ENCODE results near the gene USP36. TPM values are rescaled to one million over a fixed set of nuclear protein-coding genes. Genes with fewer than 3 reads are reported as not detected.
"Not testable (repeated sequence)": the region's sequence is repeated elsewhere in the genome, so short reads cannot be mapped to it uniquely, and the experiment has no call there.

USP36 gene
- total RNA-seq, 5 donors from 2014 or later (not counting 1 experiment from before 2014, with no cell fraction given) = 132 to 487 (median 143) TPM

DNA sequence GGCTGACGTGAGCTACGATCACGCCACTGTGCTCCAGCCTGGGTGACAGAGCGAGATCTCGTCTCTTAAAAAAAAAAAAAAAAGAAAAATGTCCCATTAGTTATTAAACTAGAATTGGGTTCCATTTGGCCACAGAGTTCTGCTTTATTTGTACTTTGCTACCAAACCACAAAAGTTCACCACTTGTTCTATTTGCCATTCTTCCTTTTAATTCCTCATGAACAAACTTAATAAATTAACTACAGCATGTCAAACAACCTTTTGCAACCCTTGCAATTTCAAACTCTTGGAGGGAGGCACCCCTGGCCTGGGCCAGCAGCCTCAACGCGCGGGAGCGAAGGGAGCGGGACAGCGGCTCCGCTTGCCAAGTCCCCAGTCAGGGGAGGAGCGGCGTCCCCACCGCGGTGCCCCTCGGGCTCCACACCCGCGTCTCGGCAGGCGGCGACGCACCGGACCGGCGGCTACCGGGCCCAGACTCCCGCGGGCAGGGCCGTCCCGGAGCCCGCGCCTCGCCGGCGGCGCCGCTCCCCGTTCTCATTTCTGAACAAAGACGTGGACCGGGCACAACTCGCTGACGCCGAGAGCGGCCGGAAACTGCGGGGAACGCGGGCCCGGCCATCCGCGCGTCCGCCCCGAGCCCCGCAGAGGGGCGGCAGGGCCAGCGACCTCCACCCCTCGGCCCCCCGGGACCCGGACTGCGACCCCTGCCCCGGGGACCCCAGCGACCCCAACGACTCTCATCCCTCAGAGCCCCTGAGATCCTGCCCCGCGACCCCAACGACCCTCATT lies 59.3 kb downstream of the USP36 start:
- no peaks in the 10 kb centered on the region for H3K9me3 Mint-ChIP-seq
- peak in 16 of 35 experiments; percentile 18 to 67 (median 46) for DNase-seq
- Histone ChIP-seq H3K4me3 (ENCODE audit: control insufficient read depth in 1 of 2, extremely low read depth in 1 of 2, low read length in 1 of 2) (peak overlapping the region; percentile 62 to 94), H3K9me3 (no peaks in the 10 kb centered on the region), H3K27ac (ENCODE audit: low read length) (peak overlapping the region; percentile 83), H3K27me3 (replicated peaks in 1 of 2; ENCODE audit: control insufficient read depth in 2 of 2, extremely low read depth in 1 of 2, insufficient read depth in 2 of 2, low read length in 1 of 2) (no peaks in the 10 kb centered on the region), H3K36me3 (ENCODE audit: control insufficient read depth in 2 of 2, extremely low read depth in 1 of 2, insufficient read depth in 1 of 2, low read length in 1 of 2) (peaks cover 0 to 3% of the 10 kb centered on the region in 2 donors), H3K4me1 (ENCODE audit: control insufficient read depth in 1 of 2, extremely low read depth in 1 of 2, insufficient read depth in 2 of 2, low read length in 2 of 2) (peaks cover 14 to 80% of the 10 kb centered on the region in 2 experiments)
- H3K27me3 Mint-ChIP-seq = no peaks in the 10 kb centered on the region
- ChIA-PET POLR2A (interaction anchor here in 1 of 2 donors (0.6 to 1.9 kb wide), 6 partner anchors 14 to 60 kb away, joined by 5 to 17 read pairs (median 8); partner anchors contain the start of gene USP36), CTCF (interaction anchor here (0.5 to 2.0 kb wide), 7 partner anchors 19 to 53 kb away, joined by 3 to 11 read pairs (median 3); no protein-coding TSS in a partner anchor)
- ATAC-seq (replicated peaks in 1 of 4) = peak in 3 of 4 experiments; percentile 2 to 14 (median 5)
- H3K36me3 Mint-ChIP-seq = peaks cover 3% of the 10 kb centered on the region
- peaks cover 54 to 62% (median 59%) of the 10 kb centered on the region in 3 donors for H3K4me1 Mint-ChIP-seq
- H3K4me3 Mint-ChIP-seq = peak overlapping the region; percentile 89 to 97 (median 90)
- H3K27ac Mint-ChIP-seq = peak overlapping the region; percentile 93 to 94
- WGBS (ENCODE audit: insufficient coverage) = 0% methylated on average over 63 of the region's 68 CpGs

DNA sequence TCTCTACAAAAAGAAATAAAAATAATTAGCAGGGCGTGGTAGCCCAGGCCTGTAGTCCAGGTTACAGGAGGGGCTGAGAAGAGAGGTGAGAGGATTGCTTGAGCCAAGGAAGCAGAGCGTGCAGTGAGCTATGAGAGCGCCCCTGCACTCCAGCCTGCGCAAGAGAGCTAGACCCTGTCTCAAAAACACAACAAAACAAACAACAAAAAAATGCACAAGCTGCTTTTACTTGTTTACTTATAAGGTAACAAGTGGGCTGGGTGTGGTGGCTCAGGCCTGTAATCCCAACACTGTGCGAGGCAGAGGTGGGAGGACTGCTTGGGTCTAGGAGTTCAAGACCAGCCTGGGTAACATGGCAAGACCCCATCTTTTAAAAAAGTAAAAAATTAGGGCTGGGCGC lies 60.3 kb downstream of the USP36 start:
- no peaks in the 10 kb centered on the region for H3K9me3 Mint-ChIP-seq
- no peak for ATAC-seq (replicated peaks in 1 of 4)
- peak in 4 of 35 experiments; percentile 35 to 50 (median 46) for DNase-seq
- ChIA-PET POLR2A (interaction anchor here (0.5 to 1.9 kb wide), 10 partner anchors 10 to 504 kb away, joined by 3 to 17 read pairs (median 6); partner anchors contain the start of gene USP36 (in 1 of the 2)), CTCF (interaction anchor here (0.6 to 2.0 kb wide), 8 partner anchors 11 to 52 kb away, joined by 3 to 11 read pairs (median 4); no protein-coding TSS in a partner anchor)
- H3K27ac ChIP-seq (ENCODE audit: low read length) = peak overlapping the region; percentile 83
- no peaks in the 10 kb centered on the region for H3K27me3 Mint-ChIP-seq
- peak overlapping the region; percentile 89 to 97 (median 90) for H3K4me3 Mint-ChIP-seq
- peaks cover 3% of the 10 kb centered on the region for H3K36me3 Mint-ChIP-seq
- no peaks in the 10 kb centered on the region for H3K27me3 ChIP-seq (replicated peaks in 1 of 2; ENCODE audit: control insufficient read depth in 2 of 2, extremely low read depth in 1 of 2, insufficient read depth in 2 of 2, low read length in 1 of 2)
- peaks cover 55 to 61% (median 61%) of the 10 kb centered on the region in 3 donors for H3K4me1 Mint-ChIP-seq
- H3K9me3 ChIP-seq = no peaks in the 10 kb centered on the region
- H3K4me3 ChIP-seq (ENCODE audit: control insufficient read depth in 1 of 2, extremely low read depth in 1 of 2, low read length in 1 of 2) = peak overlapping the region; percentile 62 to 94
- H3K36me3 ChIP-seq (ENCODE audit: control insufficient read depth in 2 of 2, extremely low read depth in 1 of 2, insufficient read depth in 1 of 2, low read length in 1 of 2) = peaks cover 0 to 3% of the 10 kb centered on the region in 2 donors
- peaks cover 20 to 78% of the 10 kb centered on the region in 2 experiments for H3K4me1 ChIP-seq (ENCODE audit: control insufficient read depth in 1 of 2, extremely low read depth in 1 of 2, insufficient read depth in 2 of 2, low read length in 2 of 2)
- 10% methylated on average over 2 of the region's 6 CpGs for WGBS (ENCODE audit: insufficient coverage)
- H3K27ac Mint-ChIP-seq = peak overlapping the region; percentile 97 to 98

DNA sequence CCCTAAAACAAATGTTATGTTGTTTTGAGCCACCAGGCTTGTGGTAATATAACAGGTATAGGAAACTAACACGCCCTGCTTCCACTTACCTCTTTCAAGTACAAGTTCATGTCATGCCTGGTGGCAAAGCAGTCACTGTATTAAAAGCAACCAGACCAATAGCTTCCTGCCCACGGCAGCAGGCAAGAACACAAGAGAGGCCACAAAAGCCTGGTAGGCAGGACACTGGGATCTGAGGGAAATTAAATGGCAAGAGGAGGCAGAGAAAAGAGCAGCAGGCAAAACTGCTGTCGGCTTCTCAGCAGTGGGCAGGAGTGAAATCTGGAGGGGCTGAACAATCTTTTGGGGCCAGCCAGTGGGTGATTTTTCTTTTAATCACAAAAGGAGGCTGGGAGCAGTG lies 60.8 kb downstream of the USP36 start:
- peaks cover 3% of the 10 kb centered on the region for H3K36me3 Mint-ChIP-seq
- Histone ChIP-seq H3K9me3 (no peaks in the 10 kb centered on the region), H3K27ac (ENCODE audit: low read length) (peak overlapping the region; percentile 83), H3K36me3 (ENCODE audit: control insufficient read depth in 2 of 2, extremely low read depth in 1 of 2, insufficient read depth in 1 of 2, low read length in 1 of 2) (peaks cover 0 to 3% of the 10 kb centered on the region in 2 donors), H3K4me1 (ENCODE audit: control insufficient read depth in 1 of 2, extremely low read depth in 1 of 2, insufficient read depth in 2 of 2, low read length in 2 of 2) (peaks cover 20 to 76% of the 10 kb centered on the region in 2 experiments), H3K27me3 (replicated peaks in 1 of 2; ENCODE audit: control insufficient read depth in 2 of 2, extremely low read depth in 1 of 2, insufficient read depth in 2 of 2, low read length in 1 of 2) (no peaks in the 10 kb centered on the region), H3K4me3 (ENCODE audit: control insufficient read depth in 1 of 2, extremely low read depth in 1 of 2, low read length in 1 of 2) (peak overlapping the region; percentile 62 to 94)
- H3K4me1 Mint-ChIP-seq = peaks cover 55 to 61% (median 61%) of the 10 kb centered on the region in 3 donors
- peak; percentile 42 to 84 (median 63) for DNase-seq
- CTCF ChIA-PET = interaction anchor here in 1 of 2 donors (0.5 to 2.0 kb wide), 5 partner anchors 11 to 45 kb away, joined by 4 to 11 read pairs (median 9); no protein-coding TSS in a partner anchor
- H3K27me3 Mint-ChIP-seq = no peaks in the 10 kb centered on the region
- H3K4me3 Mint-ChIP-seq = peak overlapping the region; percentile 89 to 97 (median 90)
- peak; percentile 40 to 56 (median 54) for ATAC-seq (replicated peaks in 1 of 4)
- peak overlapping the region; percentile 97 to 98 for H3K27ac Mint-ChIP-seq
- POLR2A ChIA-PET = interaction anchor here (0.5 to 1.9 kb wide), 7 partner anchors 9 to 503 kb away, joined by 3 to 17 read pairs (median 3); no protein-coding TSS in a partner anchor
- WGBS (ENCODE audit: insufficient coverage) = 0% methylated on average over 1 of the region's 3 CpGs
- H3K9me3 Mint-ChIP-seq = no peaks in the 10 kb centered on the region

DNA sequence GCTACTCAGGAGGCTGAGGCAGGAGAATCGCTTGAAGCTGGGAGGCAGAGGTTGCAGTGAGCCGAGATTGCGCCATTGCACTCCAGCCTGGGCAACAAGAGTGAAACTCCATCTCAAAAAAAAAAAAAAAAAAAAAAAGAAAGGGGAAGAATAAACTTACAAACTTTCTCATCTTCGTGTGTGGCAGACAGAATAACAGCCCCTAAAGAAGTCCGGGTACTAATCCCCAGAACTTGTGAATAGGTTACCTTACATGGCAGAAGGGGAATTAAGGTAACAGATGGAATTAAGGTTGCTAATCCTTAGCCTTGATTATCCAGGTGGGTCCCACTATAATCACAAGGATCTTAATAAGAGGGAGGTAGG lies 61.3 kb downstream of the USP36 start:
- not testable (repeated sequence) for H3K27me3 Mint-ChIP-seq; H3K36me3 Mint-ChIP-seq; H3K9me3 ChIP-seq; H3K36me3 ChIP-seq (ENCODE audit: control insufficient read depth in 2 of 2, extremely low read depth in 1 of 2, insufficient read depth in 1 of 2, low read length in 1 of 2); H3K9me3 Mint-ChIP-seq; H3K27me3 ChIP-seq (replicated peaks in 1 of 2; ENCODE audit: control insufficient read depth in 2 of 2, extremely low read depth in 1 of 2, insufficient read depth in 2 of 2, low read length in 1 of 2); DNase-seq; ATAC-seq (replicated peaks in 1 of 4)
- H3K27ac ChIP-seq (ENCODE audit: low read length) = peak overlapping the region; percentile 83
- H3K4me1 ChIP-seq (ENCODE audit: control insufficient read depth in 1 of 2, extremely low read depth in 1 of 2, insufficient read depth in 2 of 2, low read length in 2 of 2) = peaks cover 20 to 75% of the 10 kb centered on the region in 2 experiments
- Mint-ChIP-seq H3K4me1 (peaks cover 56 to 64% (median 62%) of the 10 kb centered on the region in 3 donors), H3K4me3 (peak overlapping the region; percentile 89 to 97 (median 90)), H3K27ac (peak overlapping the region; percentile 97 to 98)
- peak overlapping the region; percentile 62 to 94 for H3K4me3 ChIP-seq (ENCODE audit: control insufficient read depth in 1 of 2, extremely low read depth in 1 of 2, low read length in 1 of 2)
- WGBS (ENCODE audit: insufficient coverage) = no CpG with 5 or more reads among the region's 5 CpGs
- ChIA-PET CTCF (interaction anchor here (0.5 to 2.0 kb wide), 6 partner anchors 10 to 44 kb away, joined by 4 to 9 read pairs (median 4); no protein-coding TSS in a partner anchor), POLR2A (interaction anchor here in 1 of 2 donors (0.7 to 1.9 kb wide), 3 partner anchors 20 to 43 kb away, joined by 3 to 17 read pairs (median 3); no protein-coding TSS in a partner anchor)

DNA sequence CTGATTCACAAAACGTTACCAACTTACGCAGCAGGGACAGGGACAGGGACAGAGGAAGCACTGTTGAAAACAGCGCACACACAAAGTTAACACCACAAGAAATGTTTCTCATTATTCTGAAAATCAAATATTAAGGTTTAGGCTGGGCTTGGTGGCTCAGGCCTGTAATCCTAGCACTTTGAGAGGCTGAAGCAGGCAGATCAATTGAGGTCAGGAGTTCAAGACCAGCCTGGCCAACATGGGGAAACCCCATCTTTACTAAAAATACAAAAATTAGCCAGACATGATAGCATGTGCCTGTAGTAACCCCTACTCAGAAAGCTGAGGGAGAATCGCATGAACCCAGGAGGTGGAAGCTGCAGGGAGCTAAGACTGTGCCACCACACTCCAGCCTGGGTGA lies 62.7 kb downstream of the USP36 start:
- Mint-ChIP-seq H3K27ac (peak overlapping the region; percentile 90 to 96), H3K4me1 (peaks cover 52 to 58% (median 57%) of the 10 kb centered on the region in 3 donors), H3K36me3 (peaks cover 3% of the 10 kb centered on the region), H3K27me3 (no peaks in the 10 kb centered on the region), H3K4me3 (peak overlapping the region; percentile 69 to 97 (median 71)), H3K9me3 (no peaks in the 10 kb centered on the region)
- Histone ChIP-seq H3K36me3 (ENCODE audit: control insufficient read depth in 2 of 2, extremely low read depth in 1 of 2, insufficient read depth in 1 of 2, low read length in 1 of 2) (peaks cover 0 to 3% of the 10 kb centered on the region in 2 donors), H3K4me1 (ENCODE audit: control insufficient read depth in 1 of 2, extremely low read depth in 1 of 2, insufficient read depth in 2 of 2, low read length in 2 of 2) (peaks cover 30 to 69% of the 10 kb centered on the region in 2 experiments), H3K27me3 (replicated peaks in 1 of 2; ENCODE audit: control insufficient read depth in 2 of 2, extremely low read depth in 1 of 2, insufficient read depth in 2 of 2, low read length in 1 of 2) (no peaks in the 10 kb centered on the region), H3K27ac (ENCODE audit: low read length) (peak overlapping the region; percentile 83), H3K4me3 (ENCODE audit: control insufficient read depth in 1 of 2, extremely low read depth in 1 of 2, low read length in 1 of 2) (peak overlapping the region; percentile 15 to 23), H3K9me3 (no peaks in the 10 kb centered on the region)
- ATAC-seq (replicated peaks in 1 of 4) = no peak
- WGBS (ENCODE audit: insufficient coverage) = no CpG with 5 or more reads among the region's 4 CpGs
- DNase-seq = peak in 2 of 35 experiments; percentile 43 to 52
- POLR2A ChIA-PET = interaction anchor here (0.5 to 1.6 kb wide), 4 partner anchors 15 to 1364 kb away, joined by 6 to 23 read pairs (median 10); no protein-coding TSS in a partner anchor
- CTCF ChIA-PET = interaction anchor here (0.6 to 0.7 kb wide), 2 partner anchors 48 to 354 kb away, joined by 3 to 5 read pairs; no protein-coding TSS in a partner anchor

Measured in T-cell (primary cell).